Keratinocyte (primary cell): ENCODE results near the gene SLC22A14. TPM values are rescaled to one million over a fixed set of nuclear protein-coding genes. Genes with fewer than 3 reads are reported as not detected.

Experiments
- DNase-seq: peaks from one replicate; pipeline ENCODE4 v3.0.0-alpha.2; 2011; ENCODE audit warnings: low read depth, missing footprints, low spot score
- FAIRE-seq: peaks from 2 replicates; lab custom pipeline; 2011; peaks lifted over from hg19 to GRCh38; lab: Jason Lieb, UNC
- H2AFZ ChIP-seq: 2 replicates; pipeline ENCODE4 v1.6.0; 2012; ENCODE audit warnings: low read length, control low read depth, inconsistent platforms; ENCODE audit not compliant: control insufficient read depth
- H3K27ac ChIP-seq: 2 replicates; pipeline ENCODE4 v1.5.1; 2011; ENCODE audit warnings: low read length; ENCODE audit not compliant: control insufficient read depth, insufficient read depth
- H3K27me3 ChIP-seq: 3 replicates; pipeline ENCODE4 v1.6.0; 2011; ENCODE audit warnings: low read length; ENCODE audit not compliant: control insufficient read depth, insufficient read depth; ENCODE audit errors: extremely low read depth
- H3K36me3 ChIP-seq, 2 experiments: 2 replicates in 1 of 2; 3 replicates in 1 of 2; pipeline ENCODE4 v1.5.1; 2011; ENCODE audit warnings: low read length in 2 of 2, mild to moderate bottlenecking in 1 of 2; ENCODE audit not compliant: control insufficient read depth in 2 of 2, insufficient read depth in 2 of 2; ENCODE audit errors: extremely low read depth in 1 of 2
- H3K4me1 ChIP-seq: 3 replicates; pipeline ENCODE4 v1.5.1; 2011; ENCODE audit warnings: low read length; ENCODE audit not compliant: control insufficient read depth, insufficient read depth; ENCODE audit errors: extremely low read depth
- H3K4me2 ChIP-seq: 3 replicates; pipeline ENCODE4 v1.6.0; 2011; ENCODE audit warnings: low read depth, low read length; ENCODE audit not compliant: control insufficient read depth, insufficient read depth; ENCODE audit errors: extremely low read depth
- H3K4me3 ChIP-seq, 3 experiments: fragments of 200-600 bp in 1 of 3; sonication (generic) in 1 of 3; 2 replicates in 2 of 3; 3 replicates in 1 of 3; pipeline ENCODE4 v1.5.1; 2011 to 2016; ENCODE audit warnings: low read length in 3 of 3, mild to moderate bottlenecking in 3 of 3, control low read depth in 2 of 3, inconsistent platforms in 1 of 3, low read depth in 1 of 3, mixed read lengths in 1 of 3, mixed run types in 1 of 3, moderate library complexity in 1 of 3; ENCODE audit not compliant: control insufficient read depth in 2 of 3, insufficient read depth in 2 of 3; ENCODE audit errors: extremely low read depth in 1 of 3
- H3K79me2 ChIP-seq: 2 replicates; pipeline ENCODE4 v1.6.0; 2012; ENCODE audit warnings: low read length; ENCODE audit not compliant: control insufficient read depth, insufficient read depth
- H3K9ac ChIP-seq: 3 replicates; pipeline ENCODE4 v1.6.0; 2011; ENCODE audit warnings: low read length; ENCODE audit not compliant: control insufficient read depth, insufficient read depth; ENCODE audit errors: extremely low read depth
- H3K9me1 ChIP-seq: 3 replicates; pipeline ENCODE4 v1.6.0; 2011; ENCODE audit warnings: low read length; ENCODE audit not compliant: control insufficient read depth, insufficient read depth; ENCODE audit errors: extremely low read depth
- H3K9me3 ChIP-seq: 2 replicates; pipeline ENCODE4 v1.5.1; 2012; ENCODE audit warnings: low read depth, low read length; ENCODE audit not compliant: control insufficient read depth
- H4K20me1 ChIP-seq: 3 replicates; pipeline ENCODE4 v1.6.0; 2011; ENCODE audit warnings: low read length; ENCODE audit not compliant: control insufficient read depth, insufficient read depth; ENCODE audit errors: extremely low read depth
- CTCF ChIP-seq, 3 experiments: IDR thresholded peaks in 1 of 3; conservative IDR thresholded peaks in 1 of 3; optimal IDR thresholded peaks in 1 of 3; 2 replicates in 2 of 3; 3 replicates in 1 of 3; pipeline versions ENCODE3 to v1.5.1; 2011; ENCODE audit warnings: low read length in 3 of 3, mild to moderate bottlenecking in 3 of 3, moderate library complexity in 2 of 3, control low read depth in 1 of 3, inconsistent platforms in 1 of 3; ENCODE audit not compliant: insufficient read depth in 2 of 3; ENCODE audit errors: extremely low read depth in 1 of 3
- EZH2 ChIP-seq: IDR thresholded peaks from one replicate; pipeline ENCODE4 v1.6.1; 2012; ENCODE audit warnings: inconsistent platforms, mild to moderate bottlenecking, low read length, moderate library complexity
- dilution Hi-C: fragments of 300-500 bp; cut with MboI; formaldehyde crosslinking; loops from one replicate; pipeline ENCODE4 v1.7.0; 2020; ENCODE audit warnings: low sequenced_read_pairs; ENCODE audit not compliant: extremely low pct_ligation_motif_present
- polyA plus RNA-seq, 5 experiments: library from polyadenylated mRNA; depleted of rRNA in 3 of 5; stranded (reverse) in 3 of 5; stranded (forward) in 1 of 5; unstranded in 1 of 5; fragments of >200 nt; gene quantifications; 1 replicate in 1 of 5; 2 replicates in 3 of 5; 3 replicates in 1 of 5; pipeline versions ENCODE4 v1.2.1 to v1.2.3, GENCODE V29; 2011 to 2012; ENCODE audit warnings: missing spikeins in 2 of 5, low read depth in 1 of 5, low replicate concordance in 1 of 5

SLC22A14 gene
- polyA plus RNA-seq, 1 donor (not counting 4 experiments of a cell fraction or from before 2014, with no cell fraction given) = 0.20 TPM

- dilution Hi-C loops = no loop called here
- FAIRE-seq = no peak
- Histone ChIP-seq H3K27me3 (no peaks in the 10 kb centered on the region), H3K27ac (no peak overlapping the region), H3K4me1 (no peaks in the 10 kb centered on the region), H3K9me1 (no peaks in the 10 kb centered on the region), H3K4me2 (no peak overlapping the region), H3K4me3 (no peak overlapping the region), H3K36me3 (peaks cover 0 to 2% of the 10 kb centered on the region in 2 experiments), H2AFZ (no peak overlapping the region), H3K9ac (no peak overlapping the region), H3K9me3 (no peaks in the 10 kb centered on the region), H4K20me1 (no peaks in the 10 kb centered on the region), H3K79me2 (no peaks in the 10 kb centered on the region)
- no peak for DNase-seq
- TF ChIP-seq EZH2 = no peak
- TF ChIP-seq CTCF (optimal IDR thresholded peaks at IDR 0.05 in 1 of 3, IDR thresholded peaks at IDR 0.05 in 1 of 3, conservative IDR thresholded peaks at IDR 0.05 in 1 of 3; ENCODE audit: extremely low read depth in 1 of 3, insufficient read depth in 2 of 3, low read length in 3 of 3) = no peak
Observed at GRCh38 chr3:38359038-38359437, 76.9 kb downstream of the SLC22A14 start.

DNA sequence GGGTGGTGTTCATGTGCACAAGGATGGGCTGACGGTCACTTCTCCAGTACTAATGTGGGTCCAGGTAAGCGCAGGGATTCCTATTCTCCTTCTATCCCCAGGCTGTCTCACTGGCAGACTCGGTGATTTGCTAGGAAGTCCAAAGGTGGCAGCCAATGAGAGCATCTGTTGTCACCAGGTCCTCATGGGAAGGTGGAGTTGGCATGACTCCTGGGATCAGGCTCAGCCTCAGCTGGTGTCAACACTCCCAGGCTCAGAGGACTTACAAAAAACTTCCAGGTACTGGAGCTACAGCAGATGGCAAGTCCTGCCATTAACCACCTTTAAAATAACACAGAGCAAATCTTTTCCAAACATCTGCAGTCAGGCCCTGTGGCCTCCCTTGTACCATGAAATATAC is 78.3 kb downstream of the SLC22A14 start:
- H3K27me3 ChIP-seq = no peaks in the 10 kb centered on the region
- no peaks in the 10 kb centered on the region for H3K79me2 ChIP-seq
- H4K20me1 ChIP-seq = no peaks in the 10 kb centered on the region
- no peaks in the 10 kb centered on the region for H3K9me1 ChIP-seq
- DNase-seq = no peak
- TF ChIP-seq EZH2 = no peak
- no peak for TF ChIP-seq CTCF (optimal IDR thresholded peaks at IDR 0.05 in 1 of 3, IDR thresholded peaks at IDR 0.05 in 1 of 3, conservative IDR thresholded peaks at IDR 0.05 in 1 of 3; ENCODE audit: extremely low read depth in 1 of 3, insufficient read depth in 2 of 3, low read length in 3 of 3)
- H3K27ac ChIP-seq = no peak overlapping the region
- H3K4me2 ChIP-seq = no peak overlapping the region
- no peak overlapping the region for H3K4me3 ChIP-seq
- dilution Hi-C loops = no loop called here
- H3K36me3 ChIP-seq = peaks cover 0 to 2% of the 10 kb centered on the region in 2 experiments
- no peaks in the 10 kb centered on the region for H3K9me3 ChIP-seq
- no peak for FAIRE-seq
- H3K9ac ChIP-seq = no peak overlapping the region
- H3K4me1 ChIP-seq = no peaks in the 10 kb centered on the region
- no peak overlapping the region for H2AFZ ChIP-seq
